NCI-H345 treated with DMSO at 0.1 percent for 48 hours (cell line): ENCODE results near the gene RUNX1.
"Not testable (repeated sequence)": the region's sequence is repeated elsewhere in the genome, so short reads cannot be mapped to it uniquely, and the experiment has no call there.

ENCODE experiments used
- DNase-seq: peaks from one replicate; lab custom pipeline; 2025; ENCODE audit not compliant: unreplicated experiment; lab: John Stamatoyannopoulos, UW

Gene RUNX1

DNA sequence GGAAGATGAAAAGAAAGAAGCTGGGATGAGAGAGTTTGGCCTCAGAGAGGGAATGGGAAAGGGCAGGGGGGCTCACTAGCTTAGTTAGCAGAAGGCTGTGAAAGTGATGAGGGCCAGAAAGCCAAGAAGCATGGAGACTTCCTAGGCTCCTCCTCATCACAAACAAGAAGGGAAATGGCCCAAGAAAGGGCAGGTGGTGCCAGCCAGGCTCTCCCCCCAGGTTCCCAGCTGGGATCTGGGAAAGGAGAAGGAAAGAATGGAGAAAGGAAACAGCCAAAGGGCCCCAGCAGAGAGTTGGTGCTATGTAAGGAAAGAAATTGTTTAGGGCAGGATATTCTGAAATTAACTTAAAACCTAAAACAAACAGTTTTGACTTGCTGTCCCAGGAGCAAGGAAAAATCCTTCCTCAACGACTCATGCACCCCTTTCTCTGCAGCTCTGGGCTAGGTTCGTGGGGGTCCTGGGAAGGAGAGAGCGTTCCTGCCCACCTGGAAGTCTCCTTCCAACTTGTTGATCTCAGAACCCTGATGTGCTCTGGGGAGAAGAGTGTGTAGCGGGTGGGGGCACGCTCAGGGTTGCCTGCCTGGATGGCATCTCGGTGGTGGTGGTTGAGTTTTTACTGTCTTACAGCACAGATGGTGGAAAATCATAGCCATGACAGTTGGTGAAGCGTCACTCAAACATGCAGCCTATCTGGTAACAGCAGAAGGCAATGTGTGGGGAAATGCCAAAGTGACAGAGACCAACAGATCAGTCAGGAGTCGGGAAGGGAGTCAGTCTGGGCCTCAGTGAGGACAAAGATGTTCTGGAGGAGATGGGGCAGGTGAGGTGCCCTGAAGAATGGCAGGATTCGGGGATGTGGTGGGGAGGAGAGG lies 233.0 kb downstream of the RUNX1 start:
- no peak for DNase-seq

DNA sequence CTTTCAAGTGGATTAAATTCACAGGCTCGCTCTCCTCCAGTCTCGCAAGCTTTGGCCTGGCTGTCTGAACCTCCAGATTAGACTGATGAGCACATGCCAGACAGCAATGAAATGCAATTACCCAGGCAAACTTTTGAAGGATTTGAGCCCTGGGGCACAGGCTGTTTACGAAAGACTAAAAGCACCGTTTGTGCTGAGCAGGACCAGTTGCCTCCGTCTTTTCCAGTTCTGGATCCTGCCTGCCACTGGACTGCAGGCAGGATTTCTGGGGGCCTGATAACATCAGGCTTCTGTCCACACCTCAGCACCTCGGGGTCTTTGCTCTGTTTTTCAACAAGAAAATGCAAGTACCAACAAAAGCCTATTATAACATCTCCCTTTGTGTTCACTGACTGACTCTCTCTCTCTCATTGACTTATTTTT lies 234.6 kb downstream of the RUNX1 start:
- DNase-seq = no peak

GRCh38 chr21:34813266-34813894 lies 235.7 kb downstream of the RUNX1 start:
- DNase-seq = no peak

- peak; percentile 15 for DNase-seq
Observed at GRCh38 chr21:34812504-34813265, 236.4 kb downstream of the RUNX1 start.

GRCh38 chr21:34811368-34811767 lies 237.7 kb downstream of the RUNX1 start:
- no peak for DNase-seq

- no peak for DNase-seq
Observed at GRCh38 chr21:34810786-34811185, 238.3 kb downstream of the RUNX1 start.

GRCh38 chr21:34809822-34810221 lies 239.3 kb downstream of the RUNX1 start:
- DNase-seq = no peak

GRCh38 chr21:34808569-34809204 lies 240.4 kb downstream of the RUNX1 start:
- DNase-seq = no peak

GRCh38 chr21:34807881-34808568 lies 241.1 kb downstream of the RUNX1 start:
- no peak for DNase-seq

GRCh38 chr21:34807146-34807880 lies 241.8 kb downstream of the RUNX1 start:
- DNase-seq = no peak

DNA sequence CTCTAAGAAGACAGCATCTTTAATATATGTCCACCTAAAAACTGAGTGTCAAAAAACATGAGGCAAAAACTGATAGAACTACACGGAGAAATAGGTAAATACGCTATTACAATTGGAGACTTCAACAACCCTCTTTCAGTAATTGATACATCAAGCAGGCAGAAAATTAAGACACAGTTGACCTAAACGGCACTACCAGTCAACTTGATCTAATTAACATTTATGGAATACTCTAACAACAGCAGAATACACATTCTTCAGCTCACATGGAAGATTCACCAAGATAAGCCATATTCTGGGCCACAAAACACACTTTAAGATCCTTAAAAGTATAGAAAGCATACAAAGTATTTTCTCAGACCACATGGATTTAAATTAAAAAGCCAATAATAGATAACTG lies 242.7 kb downstream of the RUNX1 start:
- DNase-seq = no peak

DNA sequence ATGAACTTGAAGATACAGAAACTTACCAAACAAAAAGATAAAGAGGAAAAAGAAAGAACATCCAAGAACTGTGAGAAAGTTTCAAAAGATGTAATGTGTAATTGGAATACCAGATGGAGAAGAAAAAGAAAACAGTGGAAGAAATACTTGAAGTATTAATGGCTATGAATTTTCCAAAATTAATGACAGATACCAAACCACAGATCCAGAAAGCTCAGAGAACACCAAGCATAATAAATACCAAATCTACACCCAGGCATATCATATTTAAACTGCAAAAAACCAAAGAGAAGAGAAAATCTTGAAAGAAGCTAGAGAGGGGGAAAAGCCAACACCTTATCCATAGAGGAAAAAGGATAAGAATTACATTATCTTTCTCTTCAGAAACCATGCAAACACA lies 243.9 kb downstream of the RUNX1 start:
- no peak for DNase-seq

GRCh38 chr21:34804584-34804983 lies 244.5 kb downstream of the RUNX1 start:
- DNase-seq = not testable (repeated sequence)

DNA sequence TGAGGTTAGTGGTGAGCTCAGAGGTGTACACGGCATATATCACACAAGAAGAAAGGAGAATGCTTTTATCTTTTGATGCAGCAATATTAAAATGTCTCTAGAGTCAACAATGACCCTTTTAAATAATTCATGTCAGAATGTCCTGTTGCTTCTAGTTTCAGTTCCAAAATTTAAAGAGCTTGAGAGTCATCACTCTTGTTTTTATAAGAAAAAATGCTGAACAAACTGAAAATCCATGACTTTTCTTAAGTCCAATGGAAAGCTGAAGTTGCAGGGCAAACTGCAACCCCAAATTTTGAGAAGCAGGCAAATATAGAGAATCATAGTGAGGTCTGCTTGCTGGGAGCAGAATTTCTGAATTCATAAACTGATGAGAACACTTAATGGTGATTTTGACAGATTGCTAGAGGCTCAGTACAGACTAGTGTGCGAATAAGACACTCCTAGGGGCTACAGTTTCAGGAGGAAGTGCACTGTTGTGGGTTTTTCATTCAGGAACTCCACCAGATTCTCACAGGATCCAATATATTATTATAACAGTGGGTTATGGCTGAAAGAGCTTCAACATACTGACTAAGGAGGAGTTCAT lies 245.2 kb downstream of the RUNX1 start:
- no peak for DNase-seq

DNA sequence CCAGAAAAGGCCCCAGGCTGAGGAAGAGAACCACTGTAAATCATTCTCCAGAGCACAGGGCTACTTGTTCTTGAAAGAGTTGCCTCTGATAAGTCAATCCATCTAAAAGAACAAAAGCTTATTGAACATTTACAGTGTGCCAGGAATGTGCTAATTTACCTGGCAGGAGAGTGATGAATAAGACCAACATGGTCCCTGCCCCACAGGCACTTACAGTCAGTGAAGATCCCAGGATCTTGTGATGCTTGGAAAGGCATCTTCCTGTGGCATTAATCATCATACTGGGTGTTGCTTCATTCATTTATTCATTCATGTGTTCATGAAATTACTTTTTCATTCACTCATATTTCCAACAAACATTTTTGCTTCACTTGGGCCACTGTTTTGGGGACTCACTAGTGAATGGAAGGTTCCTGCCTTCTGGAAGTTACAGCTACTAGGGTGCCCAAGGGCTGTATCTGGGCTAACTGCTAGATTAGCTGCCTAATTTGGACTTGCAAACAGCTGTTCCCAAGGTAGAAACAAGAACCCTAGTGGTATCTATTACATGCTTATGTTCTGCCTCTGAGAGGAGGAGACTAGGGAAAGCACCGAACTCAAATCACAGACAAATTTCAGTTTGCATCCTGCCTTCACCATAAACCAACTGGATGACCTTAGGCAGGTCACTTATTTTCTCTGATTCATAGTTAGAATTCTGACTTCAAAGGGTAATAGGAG lies 246.8 kb downstream of the RUNX1 start:
- no peak for DNase-seq

- no peak for DNase-seq
Observed at GRCh38 chr21:34801519-34802132, 247.5 kb downstream of the RUNX1 start.

DNA sequence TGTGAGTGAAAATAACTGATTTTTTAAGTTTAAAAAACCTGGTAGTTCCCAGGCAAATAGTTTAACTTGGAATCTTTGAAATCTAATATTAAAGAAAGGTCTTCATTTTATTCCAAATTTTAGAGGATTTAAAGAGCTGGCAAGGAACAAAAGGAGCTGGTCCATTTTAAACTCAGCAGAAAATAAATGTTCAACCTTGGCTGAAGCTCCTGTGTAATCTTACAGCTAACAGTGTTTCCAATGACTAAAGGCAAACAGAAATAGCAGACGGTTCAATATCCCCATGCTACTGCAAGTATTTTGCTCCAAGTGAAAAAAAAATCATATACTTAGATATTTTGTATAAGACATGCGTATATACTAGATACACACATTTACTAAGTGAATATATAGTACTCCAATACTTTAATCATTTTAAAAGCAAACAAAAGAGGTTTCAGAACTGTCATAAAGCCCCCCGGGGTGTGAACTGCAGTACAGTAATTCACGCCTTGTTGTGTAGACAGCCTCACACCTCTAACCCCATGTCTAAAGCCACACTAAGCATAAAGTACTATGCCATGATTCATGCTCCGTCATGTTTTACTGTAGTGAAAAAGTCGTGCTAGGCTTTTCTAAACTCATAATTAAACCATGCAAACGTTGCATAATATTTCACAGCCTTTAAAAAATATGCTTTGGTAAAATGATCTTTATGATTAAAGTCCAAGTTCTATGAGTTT lies 248.1 kb downstream of the RUNX1 start:
- no peak for DNase-seq

GRCh38 chr21:34799092-34799491 lies 250.0 kb downstream of the RUNX1 start:
- no peak for DNase-seq
